PC-3 (cell line): ENCODE measurements around the gene PARVA. TPM values are rescaled to one million over a fixed set of nuclear protein-coding genes. Genes with fewer than 3 reads are reported as not detected.

Source experiments
- ATAC-seq: fragments of 200-7000 bp; cut with Tn5 transposase; 2 replicates; pipeline ENCODE4 v1.9.1; 2020; ENCODE audit warnings: mild to moderate bottlenecking, moderate library complexity
- BruUV-seq: library from RNA; stranded (reverse); fragments of 400-500 nt; replicated peaks from 2 replicates; lab custom pipeline; 2021; lab: Mats Ljungman, UMichigan
- CTCF ChIA-PET: fragments of 300-600 bp; sonication (Branson Sonifier 250); formaldehyde crosslinking; loops from one replicate; lab custom pipeline; 2022; ENCODE audit warnings: antibody characterized with exemption; lab: Charles Lee
- POLR2A ChIA-PET: fragments of 300-600 bp; sonication (Branson Sonifier 250); formaldehyde crosslinking; loops from one replicate; lab custom pipeline; 2022; ENCODE audit warnings: antibody characterized with exemption; ENCODE audit not compliant: unreplicated experiment; lab: Charles Lee
- DNase-seq: peaks from one replicate; pipeline ENCODE4 v3.0.0-alpha.2; 2015
- H2AFZ ChIP-seq: fragments of 300-600 bp; sonication (generic); 2 replicates; pipeline ENCODE4 v1.6.0; 2016; ENCODE audit warnings: antibody characterized with exemption, low read length
- H3F3A ChIP-seq: fragments of 300-600 bp; sonication (generic); one replicate; pipeline ENCODE4 v1.6.0; 2017; ENCODE audit warnings: antibody characterized with exemption, low read length, control low read depth, mild to moderate bottlenecking; ENCODE audit not compliant: unreplicated experiment
- H3K27ac ChIP-seq: fragments of 300-600 bp; sonication (generic); 2 replicates; pipeline ENCODE4 v1.5.1; 2016; ENCODE audit warnings: mild to moderate bottlenecking, low read length
- H3K27me3 ChIP-seq: fragments of 300-600 bp; sonication (generic); 2 replicates; pipeline ENCODE4 v1.6.1; 2016; ENCODE audit warnings: low read length, mixed read lengths
- H3K36me3 ChIP-seq: fragments of 300-600 bp; sonication (generic); 2 replicates; pipeline ENCODE4 v1.6.1; 2016; ENCODE audit warnings: low read depth, mixed run types, low read length, mixed read lengths
- H3K4me1 ChIP-seq: fragments of 300-600 bp; sonication (generic); 2 replicates; pipeline ENCODE4 v1.5.1; 2016; ENCODE audit warnings: low read length; ENCODE audit not compliant: insufficient read depth
- H3K4me2 ChIP-seq: fragments of 300-600 bp; sonication (generic); 2 replicates; pipeline ENCODE4 v1.6.0; 2016; ENCODE audit warnings: low read length
- H3K4me3 ChIP-seq: fragments of 300-600 bp; sonication (generic); 2 replicates; pipeline ENCODE4 v1.5.1; 2016; ENCODE audit warnings: mild to moderate bottlenecking, low read length, mixed read lengths
- H3K79me2 ChIP-seq: fragments of 300-600 bp; sonication (generic); 2 replicates; pipeline ENCODE4 v1.6.1; 2017; ENCODE audit warnings: low read length, mixed read lengths
- H3K9ac ChIP-seq: fragments of 300-600 bp; sonication (generic); 2 replicates; pipeline ENCODE4 v1.6.0; 2016; ENCODE audit warnings: mild to moderate bottlenecking, low read length
- H3K9me2 ChIP-seq: fragments of 300-600 bp; sonication (generic); replicated peaks from 2 replicates; pipeline ENCODE4 v1.6.1; 2016; ENCODE audit warnings: mixed run types, low read length, mixed read lengths
- H3K9me3 ChIP-seq: fragments of 300-600 bp; sonication (generic); 2 replicates; pipeline ENCODE4 v1.6.1; 2016; ENCODE audit warnings: low read length, mixed read lengths
- H4K20me1 ChIP-seq: fragments of 300-600 bp; sonication (generic); 2 replicates; pipeline ENCODE4 v1.6.1; 2016; ENCODE audit warnings: low read length, mixed read lengths
- CTCF ChIP-seq: fragments of 300-600 bp; sonication (generic); conservative IDR thresholded peaks from 2 replicates; pipeline ENCODE4 v1.5.1; 2017; ENCODE audit warnings: antibody characterized with exemption, low read depth, mild to moderate bottlenecking, low read length
- EZH2 ChIP-seq: fragments of 300-600 bp; sonication (generic); IDR thresholded peaks from one replicate; pipeline ENCODE4 v1.6.1; 2017; ENCODE audit warnings: antibody characterized with exemption, mild to moderate bottlenecking, low read length; ENCODE audit not compliant: unreplicated experiment
- EZH2phosphoT487 ChIP-seq: fragments of 300-600 bp; sonication (generic); IDR thresholded peaks from 2 replicates; pipeline ENCODE4 v1.6.1; 2018; ENCODE audit warnings: mild to moderate bottlenecking, antibody characterized with exemption, low read length, borderline replicate concordance
- intact Hi-C: fragments of 100-400 bp; cut with micrococcal nuclease; formaldehyde crosslinking; loops from 2 replicates; pipeline ENCODE4 v1.9.0; 2023
- total RNA-seq: library from RNA; depleted of rRNA; stranded (reverse); fragments of >200 nt; gene quantifications from 2 replicates; pipeline ENCODE4 v1.2.3, GENCODE V29; 2014

PARVA gene
- total RNA-seq, 1 experiment from 2014 or later: 13.5 TPM

- Histone ChIP-seq H3K9me2 (no peaks in the 10 kb centered on the region), H3K9me3 (no peaks in the 10 kb centered on the region), H3K27ac (no peak overlapping the region), H2AFZ (no peak overlapping the region), H3K9ac (no peak overlapping the region), H3K27me3 (no peaks in the 10 kb centered on the region), H3K4me3 (no peak overlapping the region), H3K36me3 (no peaks in the 10 kb centered on the region), H3K4me1 (no peaks in the 10 kb centered on the region), H3F3A (no peaks in the 10 kb centered on the region), H3K4me2 (no peak overlapping the region), H4K20me1 (no peaks in the 10 kb centered on the region), H3K79me2 (no peaks in the 10 kb centered on the region)
- TF ChIP-seq EZH2: no peak
- no peak for TF ChIP-seq CTCF
- no peak for TF ChIP-seq EZH2phosphoT487
- DNase-seq (no peak), ATAC-seq (no peak)
- ChIA-PET CTCF (interaction anchor here (0.6 kb wide), 1 partner anchor 57 kb away, joined by 3 read pairs; no protein-coding TSS in a partner anchor), POLR2A (no interaction called here)
- intact Hi-C loops: no loop called here
- BruUV-seq: no TSS peak
These were observed 18.8 kb upstream of the PARVA start for GRCh38 chr11:12358302-12359188.

- Histone ChIP-seq H3K27ac (no peak overlapping the region), H3K9me2 (no peaks in the 10 kb centered on the region), H2AFZ (no peak overlapping the region), H3K27me3 (no peaks in the 10 kb centered on the region), H3K4me2 (no peak overlapping the region), H3K9me3 (no peaks in the 10 kb centered on the region), H3K4me3 (no peak overlapping the region), H3K79me2 (no peaks in the 10 kb centered on the region), H3K9ac (no peak overlapping the region), H4K20me1 (no peaks in the 10 kb centered on the region), H3F3A (no peaks in the 10 kb centered on the region), H3K36me3 (no peaks in the 10 kb centered on the region), H3K4me1 (no peaks in the 10 kb centered on the region)
- DNase-seq (peak; percentile 25), ATAC-seq (no peak)
- CTCF ChIA-PET: no interaction called here
- TF ChIP-seq EZH2phosphoT487 (no peak), EZH2 (no peak), CTCF (no peak)
- intact Hi-C loops: no loop called here
- POLR2A ChIA-PET: no interaction called here
- BruUV-seq: no TSS peak
These were observed 17.6 kb upstream of the PARVA start for GRCh38 chr11:12359761-12360160.

- ATAC-seq (peak; percentile 14; the same call in 1 of the 2 replicates), DNase-seq (no peak)
- H3K9me2 ChIP-seq: no peaks in the 10 kb centered on the region
- H2AFZ ChIP-seq: no peak overlapping the region
- BruUV-seq: no TSS peak
- H3K4me3 ChIP-seq: no peak overlapping the region
- POLR2A ChIA-PET: no interaction called here
- H3K9me3 ChIP-seq: no peaks in the 10 kb centered on the region
- no peaks in the 10 kb centered on the region for H3K36me3 ChIP-seq
- TF ChIP-seq EZH2 (no peak), CTCF (no peak), EZH2phosphoT487 (no peak)
- no peaks in the 10 kb centered on the region for H3K27me3 ChIP-seq
- H3K79me2 ChIP-seq: no peaks in the 10 kb centered on the region
- no peak overlapping the region for H3K9ac ChIP-seq
- no peaks in the 10 kb centered on the region for H4K20me1 ChIP-seq
- peaks cover 12% of the 10 kb centered on the region for H3K4me1 ChIP-seq
- H3K27ac ChIP-seq: no peak overlapping the region
- intact Hi-C loops: no loop called here
- H3K4me2 ChIP-seq: no peak overlapping the region
- CTCF ChIA-PET: no interaction called here
- no peaks in the 10 kb centered on the region for H3F3A ChIP-seq
These were observed 15.7 kb upstream of the PARVA start for GRCh38 chr11:12361682-12362081.
